Measurements from ENCODE around the gene ARSG. TPM values are rescaled to one million over a fixed set of nuclear protein-coding genes. Genes with fewer than 3 reads are reported as not detected.

The ARSG gene
- total and polyA plus RNA-seq, 2 of the 8 experiments (the other 6 are each of a cell fraction or from before 2014, with no cell fraction given) = 3.3 to 4.0 TPM

- CTCF ChIA-PET (ENCODE audit: partially characterized antibody) = interaction anchor here (0.6 to 2.5 kb wide), 7 partner anchors 10 to 568 kb away, joined by 3 to 10 read pairs (median 4); no protein-coding TSS in a partner anchor
- Histone ChIP-seq H2BK120ac (replicated peaks; ENCODE audit: low read depth, low read length) (no peak overlapping the region), H3K27me3 (replicated peaks in 1 of 4; ENCODE audit: control insufficient read depth in 3 of 4, extremely low read depth in 1 of 4, insufficient read depth in 3 of 4, low read length in 3 of 4) (no peaks in the 10 kb centered on the region), H3K27ac (ENCODE audit: low read depth, low read length) (no peak overlapping the region), H3K79me2 (ENCODE audit: control insufficient read depth in 1 of 2, insufficient read depth in 2 of 2, low read length in 2 of 2) (no peaks in the 10 kb centered on the region), H3K4me3 (ENCODE audit: extremely low read depth in 1 of 4, insufficient read depth in 2 of 4, low read depth in 3 of 4, low read length in 4 of 4) (no peak overlapping the region), H4K5ac (ENCODE audit: insufficient read length, low read depth, low read length) (no peak overlapping the region), H3K79me1 (ENCODE audit: low read depth, low read length) (no peaks in the 10 kb centered on the region), H3K4me1 (replicated peaks in 1 of 4; ENCODE audit: control insufficient read depth in 3 of 4, insufficient read depth in 4 of 4, low read length in 3 of 4) (peaks cover 0 to 13% (median 3%) of the 10 kb centered on the region in 4 experiments; a peak in 5 of 7 replicates), H2AK5ac (ENCODE audit: low read depth, low read length) (no peak overlapping the region), H2BK12ac (ENCODE audit: low read depth, low read length) (no peak overlapping the region), H4K8ac (ENCODE audit: extremely low read depth, insufficient read depth, low read length) (no peak overlapping the region), H3K14ac (ENCODE audit: insufficient read length) (no peak overlapping the region), H3K23me2 (ENCODE audit: low read depth, low read length) (no peaks in the 10 kb centered on the region), H4K91ac (replicated peaks; ENCODE audit: insufficient read length, low read length) (no peak overlapping the region), H2BK5ac (ENCODE audit: low read depth, low read length) (no peak overlapping the region), H2BK20ac (ENCODE audit: low read length) (no peak overlapping the region), H3K23ac (ENCODE audit: insufficient read length) (no peak overlapping the region), H3K56ac (replicated peaks; ENCODE audit: insufficient read length, low read depth, low read length) (no peak overlapping the region), H3K9ac (replicated peaks in 1 of 4; ENCODE audit: extremely low read depth in 1 of 4, low read depth in 3 of 4, low read length in 3 of 4) (no peak overlapping the region), H2BK15ac (ENCODE audit: low read length) (no peak overlapping the region), H4K20me1 (replicated peaks in 1 of 2; ENCODE audit: control insufficient read depth in 1 of 2, insufficient read depth in 2 of 2, low read length in 2 of 2) (no peaks in the 10 kb centered on the region), H3K9me3 (ENCODE audit: insufficient read depth in 2 of 2, low read depth in 1 of 2, low read length in 1 of 2) (no peaks in the 10 kb centered on the region), H3K36me3 (ENCODE audit: control insufficient read depth in 2 of 4, insufficient read depth in 4 of 4, low read length in 3 of 4) (peaks cover 0 to 3% (median 0%) of the 10 kb centered on the region in 4 experiments; a peak in 1 of 8 replicates), H3K18ac (ENCODE audit: extremely low read depth, low read length) (no peak overlapping the region), H3K4ac (replicated peaks; ENCODE audit: insufficient read length, low read depth, low read length) (no peak overlapping the region), H2AFZ (ENCODE audit: low read length) (no peak overlapping the region), H3K4me2 (ENCODE audit: insufficient read depth in 1 of 2, low read depth in 2 of 2, low read length in 2 of 2) (no peak overlapping the region)
- POLR2A ChIA-PET (ENCODE audit: partially characterized antibody) = no interaction called here
- DNase-seq (ENCODE audit: low read depth in 1 of 2, low spot score in 2 of 2) (no peak), FAIRE-seq (no peak)
- WGBS, 2 experiments (ENCODE audit: extremely low coverage in 1 of 2, insufficient coverage in 1 of 2, insufficient read length in 1 of 2, insufficient replicate concordance in 2 of 2, low coverage in 1 of 2, low lambda C conversion rate in 2 of 2, missing lambda C conversion rate in 1 of 2) = 91% methylated on average over 3 of the region's 3 CpGs; no CpG with 5 or more reads in 1 of the 2 experiments
- TF ChIP-seq KDM5A (IDR thresholded peaks at IDR 0.05; ENCODE audit: low read length) (no peak), POLR2A (IDR thresholded peaks at IDR 0.05; ENCODE audit: control extremely low read depth in 1 of 2, low read depth in 2 of 2, low read length in 2 of 2) (no peak), TAF7 (optimal IDR thresholded peaks at IDR 0.05; ENCODE audit: borderline replicate concordance, low read depth, low read length) (no peak), CEBPB (IDR thresholded peaks at IDR 0.05; ENCODE audit: low read depth, low read length) (no peak), BCL11A (IDR thresholded peaks at IDR 0.05; ENCODE audit: low read depth in 2 of 2, low read length in 2 of 2) (no peak), CTCF (IDR thresholded peaks at IDR 0.05; ENCODE audit: control extremely low read depth in 1 of 3, insufficient read depth in 1 of 3, low read depth in 1 of 3, low read length in 3 of 3) (no peak), RNF2 (IDR thresholded peaks at IDR 0.05; ENCODE audit: borderline replicate concordance, low read depth, low read length, missing control alignments, poor library complexity, severe bottlenecking) (no peak), MAX (IDR thresholded peaks at IDR 0.05) (no peak), CREB1 (IDR thresholded peaks at IDR 0.05) (no peak), BRCA1 (IDR thresholded peaks at IDR 0.05; ENCODE audit: low read depth, low read length) (no peak), POLR2AphosphoS5 (IDR thresholded peaks at IDR 0.05; ENCODE audit: low read depth, low read length) (no peak)
Measured at GRCh38 chr17:68356949-68357455, 65.7 kb downstream of the ARSG start.

All from H1 (cell line).